Mesendoderm (in vitro differentiated cells): ENCODE results near the gene IQCN.
A peak's percentile ranks its signal among the peaks of the same experiment; 100 is the strongest.

Source experiments
- DNase-seq: peaks from one replicate; pipeline ENCODE4 v3.0.0; 2013
- H2AK5ac ChIP-seq: 2 replicates; pipeline ENCODE4 v1.6.1; 2013; ENCODE audit warnings: low read length, inconsistent platforms
- H2BK120ac ChIP-seq: 2 replicates; pipeline ENCODE4 v1.6.1; 2013; ENCODE audit warnings: low read depth, mild to moderate bottlenecking, low read length, moderate library complexity, mixed read lengths
- H2BK15ac ChIP-seq: replicated peaks from 2 replicates; pipeline ENCODE4 v1.6.1; 2013; ENCODE audit warnings: low read depth, mild to moderate bottlenecking, moderate library complexity
- H2BK5ac ChIP-seq: 2 replicates; pipeline ENCODE4 v1.6.1; 2013; ENCODE audit warnings: low read length, inconsistent platforms
- H3K18ac ChIP-seq: 2 replicates; pipeline ENCODE4 v1.6.1; 2013; ENCODE audit warnings: mild to moderate bottlenecking, low read length, mixed read lengths
- H3K23ac ChIP-seq: one replicate; pipeline ENCODE4 v1.6.1; 2013; ENCODE audit warnings: low read length
- H3K27ac ChIP-seq: 2 replicates; pipeline ENCODE4 v1.5.1; 2013; ENCODE audit warnings: low read depth, mild to moderate bottlenecking, inconsistent platforms, low read length, moderate library complexity
- H3K27me3 ChIP-seq: 2 replicates; pipeline ENCODE4 v1.6.1; 2013; ENCODE audit warnings: low read length, control low read depth, mild to moderate bottlenecking, inconsistent platforms; ENCODE audit not compliant: insufficient read depth, poor library complexity
- H3K36me3 ChIP-seq: 2 replicates; pipeline ENCODE4 v1.6.1; 2013; ENCODE audit warnings: low read length, inconsistent platforms; ENCODE audit not compliant: control insufficient read depth, insufficient read depth
- H3K4ac ChIP-seq: one replicate; pipeline ENCODE4 v1.6.1; 2013; ENCODE audit warnings: low read depth, mild to moderate bottlenecking, low read length, moderate library complexity
- H3K4me1 ChIP-seq: 2 replicates; pipeline ENCODE4 v1.6.1; 2013; ENCODE audit warnings: low read depth, low read length, inconsistent platforms; ENCODE audit not compliant: control insufficient read depth
- H3K4me2 ChIP-seq: 2 replicates; pipeline ENCODE4 v1.6.1; 2013; ENCODE audit warnings: low read length
- H3K4me3 ChIP-seq: 2 replicates; pipeline ENCODE4 v1.5.1; 2013; ENCODE audit warnings: mild to moderate bottlenecking, low read length
- H3K56ac ChIP-seq: one replicate; pipeline ENCODE4 v1.6.1; 2013; ENCODE audit warnings: low read length
- H3K79me1 ChIP-seq: 2 replicates; pipeline ENCODE4 v1.6.1; 2013; ENCODE audit warnings: low read length, inconsistent platforms
- H3K79me2 ChIP-seq: 2 replicates; pipeline ENCODE4 v1.6.1; 2013; ENCODE audit warnings: mild to moderate bottlenecking, low read length; ENCODE audit not compliant: control insufficient read depth, insufficient read depth
- H3K9ac ChIP-seq: 2 replicates; pipeline ENCODE4 v1.6.1; 2013; ENCODE audit warnings: low read length, inconsistent platforms
- H4K5ac ChIP-seq: one replicate; pipeline ENCODE4 v1.6.1; 2013; ENCODE audit warnings: low read length
- H4K8ac ChIP-seq: one replicate; pipeline ENCODE4 v1.6.1; 2013; ENCODE audit warnings: low read depth, mild to moderate bottlenecking, control low read depth, low read length, moderate library complexity
- WGBS: extraction: QIAGEN DNeasy Blood & Tissue Kit; methylation state at CpG from one replicate; pipeline ENCODE4 v1.1.7; 2013; ENCODE audit warnings: low lambda C conversion rate, missing lambda C conversion rate; ENCODE audit not compliant: insufficient coverage; ENCODE audit errors: extremely low coverage; 5-methylcytosine and 5-hydroxymethylcytosine counted together

IQCN gene

GRCh38 chr19:18224525-18225354 is 49.5 kb downstream of the IQCN start:
- H2AK5ac ChIP-seq: no peak overlapping the region
- no peaks in the 10 kb centered on the region for H3K79me2 ChIP-seq
- H3K27me3 ChIP-seq: peaks cover 6% of the 10 kb centered on the region
- H4K5ac ChIP-seq: no peak overlapping the region
- H2BK15ac ChIP-seq: no peak overlapping the region
- no CpG with 5 or more reads among the region's 81 CpGs for WGBS
- H3K4me3 ChIP-seq: no peak overlapping the region
- H3K36me3 ChIP-seq: no peaks in the 10 kb centered on the region
- H3K79me1 ChIP-seq: no peaks in the 10 kb centered on the region
- H3K4me1 ChIP-seq: no peaks in the 10 kb centered on the region
- no peak overlapping the region for H4K8ac ChIP-seq
- peak; percentile 99 for DNase-seq
- H3K23ac ChIP-seq: no peak overlapping the region
- H2BK120ac ChIP-seq: no peak overlapping the region
- H3K4me2 ChIP-seq: peak overlapping the region; percentile 85
- H3K18ac ChIP-seq: no peak overlapping the region
- no peak overlapping the region for H3K4ac ChIP-seq
- peak overlapping the region; percentile 98 for H3K9ac ChIP-seq
- peak overlapping the region; percentile 99 for H3K56ac ChIP-seq
- no peak overlapping the region for H3K27ac ChIP-seq
- H2BK5ac ChIP-seq: no peak overlapping the region

DNA sequence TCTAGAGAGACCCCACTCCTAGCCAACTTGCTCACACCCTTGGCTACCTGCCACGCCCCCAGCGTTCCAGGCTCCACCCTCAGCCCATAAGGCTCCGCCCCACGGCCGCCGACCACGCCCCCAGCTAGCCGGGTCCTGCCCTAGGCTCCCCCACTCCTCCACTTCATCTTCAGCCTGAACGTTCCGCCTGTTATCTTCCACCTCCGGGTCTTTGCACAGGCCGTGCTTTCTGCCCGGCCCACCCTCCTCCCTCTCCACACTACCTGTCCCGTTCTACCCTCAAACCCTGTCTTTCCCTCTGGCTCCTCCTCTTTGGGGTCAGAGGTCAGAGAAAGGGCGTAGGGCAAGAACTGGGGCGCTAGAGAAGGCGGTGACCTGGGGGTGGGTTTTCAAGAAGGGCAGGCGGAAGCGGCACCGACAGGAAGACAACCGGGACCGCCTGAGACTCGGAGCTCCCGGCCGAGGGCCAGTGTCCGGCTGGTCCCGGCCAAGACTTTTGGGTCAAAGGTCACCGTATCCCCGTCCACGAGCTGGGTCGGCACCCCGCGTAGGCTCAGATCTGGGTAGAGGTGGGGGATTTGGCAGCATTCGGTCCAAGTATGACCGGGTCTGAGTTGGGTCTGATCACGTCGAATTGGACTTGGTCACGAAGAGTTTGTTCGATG is 50.3 kb downstream of the IQCN start:
- Histone ChIP-seq H3K18ac (peak overlapping the region; percentile 33), H3K4ac (no peak overlapping the region), H3K27ac (peak overlapping the region; percentile 6), H3K56ac (peak overlapping the region; percentile 99), H3K79me2 (no peaks in the 10 kb centered on the region), H3K4me1 (no peaks in the 10 kb centered on the region), H3K79me1 (no peaks in the 10 kb centered on the region), H3K36me3 (no peaks in the 10 kb centered on the region), H3K4me3 (peak overlapping the region; percentile 57), H4K8ac (no peak overlapping the region), H2BK15ac (no peak overlapping the region), H2BK120ac (no peak overlapping the region), H3K23ac (no peak overlapping the region), H4K5ac (peak overlapping the region; percentile 93), H2AK5ac (no peak overlapping the region), H3K4me2 (peak overlapping the region; percentile 85), H2BK5ac (peak overlapping the region; percentile 23), H3K9ac (peak overlapping the region; percentile 98), H3K27me3 (peaks cover 6% of the 10 kb centered on the region)
- DNase-seq: peak; percentile 92
- WGBS: no CpG with 5 or more reads among the region's 39 CpGs

DNA sequence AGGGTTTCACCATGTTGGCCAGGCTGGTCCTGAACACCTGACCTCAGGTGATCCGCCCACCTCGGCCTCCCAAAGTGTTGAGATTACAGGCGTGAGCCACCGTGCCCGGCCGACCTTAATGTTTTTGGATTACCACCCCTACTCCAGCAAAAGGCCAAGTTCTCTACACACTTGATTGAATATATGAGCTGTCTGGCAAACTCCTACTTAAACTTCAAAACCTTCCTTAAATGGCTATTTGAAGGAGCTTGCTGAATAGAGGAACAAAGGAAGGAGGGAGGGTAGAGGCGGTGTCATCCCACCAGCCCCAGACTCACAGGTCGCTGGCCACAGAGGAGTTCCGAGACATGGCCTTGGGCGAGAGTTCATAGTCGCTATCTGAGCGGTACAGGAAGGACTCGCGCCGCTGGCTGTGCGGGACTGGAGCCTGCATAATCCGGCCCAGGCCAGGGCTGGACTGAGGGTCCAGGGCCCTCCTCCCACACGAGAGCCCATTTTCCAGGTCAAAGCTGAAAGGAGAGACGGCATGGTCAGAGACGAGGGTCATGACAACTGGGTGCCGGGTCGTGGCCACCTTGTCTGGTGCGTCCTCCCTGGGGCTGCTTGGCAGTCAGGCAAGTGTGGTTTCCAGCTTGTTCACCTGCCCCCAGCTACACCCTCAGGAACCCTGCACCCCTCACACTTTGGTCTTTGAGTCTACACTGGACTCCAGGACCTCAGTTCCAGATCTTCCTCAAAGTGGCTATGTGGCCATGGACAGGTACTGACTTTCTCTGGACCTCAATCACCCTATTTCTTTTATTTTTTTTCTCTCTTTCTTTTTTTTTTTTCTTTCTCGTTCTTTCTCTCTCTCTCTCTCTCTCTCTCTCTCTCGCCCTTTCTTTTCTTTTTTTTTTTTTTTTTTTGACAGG is 52.2 kb downstream of the IQCN start:
- no peak overlapping the region for H4K5ac ChIP-seq

DNA sequence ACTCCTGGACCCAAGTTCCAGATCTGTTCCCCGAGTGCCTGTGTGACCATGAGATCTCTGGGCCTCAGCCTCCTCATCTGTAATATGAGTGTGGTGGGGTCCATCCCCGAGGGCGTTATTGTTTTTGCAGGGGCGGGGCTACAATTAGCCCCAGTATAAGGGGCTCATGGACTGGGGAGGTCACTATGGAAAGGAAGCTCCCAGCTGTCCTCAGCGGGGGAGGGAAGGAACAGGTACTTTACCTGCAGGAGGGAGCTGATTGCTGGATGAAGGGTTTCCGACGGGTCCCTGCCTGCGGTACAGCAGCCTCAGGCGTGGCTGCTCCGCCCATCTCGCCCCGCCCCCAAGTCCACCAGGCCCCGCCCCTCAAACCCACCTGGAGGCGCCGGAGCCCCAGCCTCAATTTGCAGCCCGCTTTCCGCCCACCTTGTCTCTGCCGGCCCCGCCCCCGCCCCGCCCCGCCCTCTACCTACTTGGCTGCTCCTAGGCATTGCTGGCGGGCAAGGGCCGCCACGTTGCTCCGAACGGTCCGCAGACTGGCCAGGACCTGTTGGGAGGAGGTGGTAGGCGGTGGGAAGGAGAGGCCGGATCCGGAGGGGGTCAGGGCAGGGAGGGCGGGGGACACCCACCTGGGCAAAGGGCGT is 53.5 kb downstream of the IQCN start:
- no peak overlapping the region for H3K27ac ChIP-seq
- H4K5ac ChIP-seq: no peak overlapping the region
- H2BK15ac ChIP-seq: no peak overlapping the region
- peaks cover 6% of the 10 kb centered on the region for H3K27me3 ChIP-seq
- H2BK5ac ChIP-seq: no peak overlapping the region
- H3K18ac ChIP-seq: no peak overlapping the region
- peak overlapping the region; percentile 18 for H3K4me2 ChIP-seq
- no peak overlapping the region for H4K8ac ChIP-seq
- no peak overlapping the region for H2BK120ac ChIP-seq
- peak overlapping the region; percentile 70 for H3K56ac ChIP-seq
- H3K4ac ChIP-seq: no peak overlapping the region
- no peak overlapping the region for H2AK5ac ChIP-seq
- WGBS: no CpG with 5 or more reads among the region's 33 CpGs
- no peaks in the 10 kb centered on the region for H3K79me1 ChIP-seq
- peak overlapping the region; percentile 47 for H3K9ac ChIP-seq
- DNase-seq: peak; percentile 81
- no peaks in the 10 kb centered on the region for H3K36me3 ChIP-seq
- no peak overlapping the region for H3K23ac ChIP-seq
- H3K79me2 ChIP-seq: no peaks in the 10 kb centered on the region
- H3K4me1 ChIP-seq: no peaks in the 10 kb centered on the region
- H3K4me3 ChIP-seq: no peak overlapping the region

More for the DNA sequence above, 52.2 kb downstream of the IQCN start:
- H3K79me1 ChIP-seq: no peaks in the 10 kb centered on the region
- H2AK5ac ChIP-seq: no peak overlapping the region
- no peak overlapping the region for H3K4ac ChIP-seq
- no peak overlapping the region for H3K18ac ChIP-seq
- H3K36me3 ChIP-seq: no peaks in the 10 kb centered on the region
- no peak for DNase-seq
- peaks cover 6% of the 10 kb centered on the region for H3K27me3 ChIP-seq
- no peak overlapping the region for H3K9ac ChIP-seq
- WGBS: 90% methylated on average over 2 of the region's 25 CpGs
- peak overlapping the region; percentile 7 for H3K56ac ChIP-seq
- no peak overlapping the region for H3K27ac ChIP-seq
- no peak overlapping the region for H2BK15ac ChIP-seq
- no peaks in the 10 kb centered on the region for H3K4me1 ChIP-seq
- no peak overlapping the region for H4K8ac ChIP-seq
- H2BK5ac ChIP-seq: no peak overlapping the region
- H3K4me3 ChIP-seq: no peak overlapping the region
- no peak overlapping the region for H3K4me2 ChIP-seq
- no peak overlapping the region for H3K23ac ChIP-seq
- H3K79me2 ChIP-seq: no peaks in the 10 kb centered on the region
- H2BK120ac ChIP-seq: no peak overlapping the region

DNA sequence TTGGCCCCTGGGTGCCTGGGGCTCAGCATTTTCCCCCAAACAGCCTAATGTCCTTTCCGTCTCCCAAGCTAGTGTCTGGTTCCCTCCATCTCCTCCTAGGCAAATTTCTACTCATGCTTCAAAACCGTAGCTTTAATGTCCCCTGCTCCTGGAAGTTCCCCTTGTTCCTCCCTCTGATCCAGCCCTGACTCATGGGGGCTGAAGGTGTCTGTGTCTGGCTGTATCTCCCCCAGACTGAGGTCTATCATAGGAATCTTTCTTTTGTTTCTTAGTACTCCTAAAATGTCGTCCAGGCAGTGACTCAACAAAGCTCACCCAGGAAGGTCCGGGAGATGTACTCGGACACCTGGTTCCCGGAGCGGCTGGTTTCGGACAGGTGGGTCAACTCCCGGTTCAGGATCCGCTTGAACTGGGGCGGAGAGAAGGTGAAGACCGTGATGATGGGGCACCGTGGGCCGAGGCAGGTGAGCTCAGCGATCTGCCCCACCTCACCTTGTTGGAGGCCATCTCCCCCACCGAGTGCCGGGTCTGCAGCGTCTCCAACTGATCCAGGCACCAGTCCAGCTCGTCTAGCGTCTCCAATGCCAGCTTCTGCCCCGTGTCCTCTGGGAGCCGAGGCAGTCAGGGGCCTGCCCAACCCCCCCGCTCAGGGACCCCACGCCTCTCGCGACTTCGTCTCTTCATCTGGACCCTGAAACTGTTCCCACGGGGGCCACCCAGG is 54.2 kb downstream of the IQCN start:
- Histone ChIP-seq H3K79me1 (no peaks in the 10 kb centered on the region), H3K4me3 (no peak overlapping the region), H2BK5ac (no peak overlapping the region), H3K36me3 (no peaks in the 10 kb centered on the region), H3K9ac (no peak overlapping the region), H3K4ac (no peak overlapping the region), H3K4me2 (no peak overlapping the region), H4K8ac (no peak overlapping the region), H2BK15ac (no peak overlapping the region), H2AK5ac (no peak overlapping the region), H3K79me2 (no peaks in the 10 kb centered on the region), H2BK120ac (no peak overlapping the region), H3K56ac (peak overlapping the region; percentile 70), H3K23ac (no peak overlapping the region), H4K5ac (no peak overlapping the region), H3K27ac (no peak overlapping the region), H3K18ac (no peak overlapping the region), H3K27me3 (no peaks in the 10 kb centered on the region), H3K4me1 (no peaks in the 10 kb centered on the region)
- no CpG with 5 or more reads among the region's 28 CpGs for WGBS
- no peak for DNase-seq
